SK-N-SH (cell line): ENCODE data around the gene MC4R. TPM values are rescaled to one million over a fixed set of nuclear protein-coding genes. Genes with fewer than 3 reads are reported as not detected.

Source experiments
- CTCF ChIA-PET: fragments of 300-600, 350-600 bp; formaldehyde crosslinking; extraction: SDS; loops from one replicate; lab custom pipeline; 2021; lab: Yijun Ruan, JAX
- POLR2A ChIA-PET: fragments of 350-600 bp; sonication (Branson Sonifier 250); formaldehyde crosslinking; extraction: SDS; loops from one replicate; lab custom pipeline; 2020; ENCODE audit warnings: antibody characterized with exemption, inconsistent platforms; lab: Yijun Ruan, JAX
- DNase-seq: peaks from one replicate; pipeline ENCODE4 v3.0.0; 2012
- H2AFZ ChIP-seq: fragments of 200-600 bp; sonication (generic); 2 replicates; pipeline ENCODE4 v1.8.1; 2016; ENCODE audit warnings: antibody characterized with exemption, mild to moderate bottlenecking, low read depth
- H3F3A ChIP-seq: fragments of 200-600 bp; sonication (generic); replicated peaks from 2 replicates; pipeline ENCODE3; 2016; ENCODE audit warnings: antibody characterized with exemption, mild to moderate bottlenecking; ENCODE audit not compliant: insufficient read depth
- H3K27ac ChIP-seq, 2 experiments: fragments of 200-500 bp in 1 of 2; fragments of 200-600 bp in 1 of 2; sonication (Bioruptor generic) in 1 of 2; sonication (generic), shearing (Covaris generic) in 1 of 2; 2 replicates each; pipeline versions ENCODE4 v1.5.1 to v1.6.1; 2014 to 2016; ENCODE audit warnings: low read depth in 2 of 2, inconsistent platforms in 1 of 2, low read length in 1 of 2, mild to moderate bottlenecking in 1 of 2, mixed read lengths in 1 of 2
- H3K27me3 ChIP-seq: fragments of 200-600 bp; sonication (generic), shearing (Covaris generic); 2 replicates; pipeline ENCODE4 v1.6.1; 2016; ENCODE audit warnings: mixed run types; ENCODE audit not compliant: insufficient read depth
- H3K36me3 ChIP-seq, 2 experiments: fragments of 200-500 bp in 1 of 2; fragments of 200-600 bp in 1 of 2; sonication (Bioruptor generic) in 1 of 2; sonication (generic) in 1 of 2; replicated peaks in 1 of 2; 2 replicates each; pipeline versions ENCODE3 to v1.5.1; 2014 to 2016; ENCODE audit warnings: low read length in 1 of 2, mild to moderate bottlenecking in 1 of 2; ENCODE audit not compliant: insufficient read depth in 2 of 2, control insufficient read depth in 1 of 2
- H3K4me1 ChIP-seq, 2 experiments: fragments of 200-500 bp in 1 of 2; fragments of 200-600 bp in 1 of 2; sonication (Bioruptor generic) in 1 of 2; sonication (generic), shearing (Covaris generic) in 1 of 2; 2 replicates each; pipeline versions ENCODE4 v1.5.1 to v1.6.1; 2014 to 2016; ENCODE audit warnings: low read depth in 1 of 2, low read length in 1 of 2, mixed run types in 1 of 2; ENCODE audit not compliant: insufficient read depth in 2 of 2, control insufficient read depth in 1 of 2
- H3K4me2 ChIP-seq: fragments of 200-600 bp; sonication (generic), shearing (Covaris generic); 2 replicates; pipeline ENCODE4 v1.6.1; 2017; ENCODE audit warnings: mixed run types
- H3K4me3 ChIP-seq, 2 experiments: fragments of 200-500 bp in 1 of 2; fragments of 200-600 bp in 1 of 2; sonication (Bioruptor generic) in 1 of 2; sonication (generic), shearing (Covaris generic) in 1 of 2; 2 replicates each; pipeline versions ENCODE4 v1.5.1 to v1.8.1; 2014 to 2016; ENCODE audit warnings: low read depth in 2 of 2, inconsistent platforms in 1 of 2, low read length in 1 of 2, mild to moderate bottlenecking in 1 of 2, mixed read lengths in 1 of 2, moderate library complexity in 1 of 2
- H3K79me2 ChIP-seq: fragments of 200-600 bp; sonication (generic); 2 replicates; pipeline ENCODE4 v1.8.1; 2017; ENCODE audit warnings: mild to moderate bottlenecking; ENCODE audit not compliant: insufficient read depth
- H3K9ac ChIP-seq: fragments of 200-600 bp; sonication (generic); 2 replicates; pipeline ENCODE4 v1.6.1; 2017; ENCODE audit warnings: mixed run types
- H3K9me2 ChIP-seq: fragments of 200-600 bp; sonication (generic); 2 replicates; pipeline ENCODE4 v1.6.1; 2017; ENCODE audit warnings: mixed run types
- H3K9me3 ChIP-seq: fragments of 200-600 bp; sonication (generic); 2 replicates; pipeline ENCODE4 v1.6.1; 2017; ENCODE audit warnings: mixed run types, mild to moderate bottlenecking, moderate library complexity
- H4K20me1 ChIP-seq: fragments of 200-600 bp; sonication (generic); 2 replicates; pipeline ENCODE4 v1.6.1; 2017; ENCODE audit warnings: mild to moderate bottlenecking, mixed run types; ENCODE audit not compliant: insufficient read depth
- CHD2 ChIP-seq: fragments of 150-350 bp; IDR thresholded peaks from 2 replicates; pipeline ENCODE4 v1.6.1; 2018; ENCODE audit warnings: low read length; ENCODE audit not compliant: partially characterized antibody
- CTCF ChIP-seq: fragments of 200-600 bp; sonication (generic); IDR thresholded peaks from 2 replicates; pipeline ENCODE4 v1.6.1; 2017; ENCODE audit warnings: antibody characterized with exemption, mild to moderate bottlenecking, moderate library complexity
- ELF1 ChIP-seq: IDR thresholded peaks from 2 replicates; pipeline ENCODE4 v1.4.0; 2012
- EZH2phosphoT487 ChIP-seq: fragments of 200-600 bp; sonication (generic); IDR thresholded peaks from 2 replicates; pipeline ENCODE4 v1.6.1; 2017; ENCODE audit warnings: low read depth, mixed run types, mild to moderate bottlenecking, antibody characterized with exemption, moderate library complexity, borderline replicate concordance
- FOSL2 ChIP-seq: IDR thresholded peaks from 2 replicates; pipeline ENCODE4 v1.4.0; 2012; ENCODE audit warnings: low read depth, mild to moderate bottlenecking, moderate library complexity, borderline replicate concordance
- FOXM1 ChIP-seq: IDR thresholded peaks from 2 replicates; pipeline ENCODE4 v1.4.0; 2012; ENCODE audit warnings: low read depth, mild to moderate bottlenecking
- GABPA ChIP-seq: IDR thresholded peaks from 2 replicates; pipeline ENCODE4 v1.4.0; 2012; ENCODE audit warnings: low read depth, mild to moderate bottlenecking
- GATA2 ChIP-seq: sonication (generic); formaldehyde crosslinking; IDR thresholded peaks from 2 replicates; pipeline ENCODE4 v1.5.0; 2020; ENCODE audit warnings: mild to moderate bottlenecking, missing genetic modification reagents
- JUND ChIP-seq: IDR thresholded peaks from 2 replicates; pipeline ENCODE4 v1.4.0; 2012
- MEF2A ChIP-seq: IDR thresholded peaks from 2 replicates; pipeline ENCODE4 v1.4.0; 2012; ENCODE audit warnings: low read depth, borderline replicate concordance
- MXI1 ChIP-seq: IDR thresholded peaks from 2 replicates; pipeline ENCODE4 v1.6.1; 2012; ENCODE audit warnings: mild to moderate bottlenecking, low read depth, low read length, improper control_type of control experiment
- NRF1 ChIP-seq: IDR thresholded peaks from 2 replicates; pipeline ENCODE4 v1.6.1; 2012; ENCODE audit warnings: low read depth, mild to moderate bottlenecking, low read length
- POLR2AphosphoS5 ChIP-seq: IDR thresholded peaks from 2 replicates; pipeline ENCODE4 v1.6.1; 2012; ENCODE audit warnings: low read depth, low read length
- RAD21 ChIP-seq: IDR thresholded peaks from 2 replicates; pipeline ENCODE4 v1.6.1; 2012; ENCODE audit warnings: mild to moderate bottlenecking, low read length
- RCOR1 ChIP-seq: fragments of 150-350 bp; IDR thresholded peaks from 2 replicates; pipeline ENCODE4 v1.6.1; 2017; ENCODE audit warnings: antibody characterized with exemption, low read length
- RXRA ChIP-seq: IDR thresholded peaks from 2 replicates; pipeline ENCODE4 v1.4.0; 2012; ENCODE audit warnings: low read depth, mild to moderate bottlenecking, borderline replicate concordance
- SMC3 ChIP-seq: IDR thresholded peaks from 2 replicates; pipeline ENCODE4 v1.6.1; 2012; ENCODE audit warnings: low read depth, low read length, improper control_type of control experiment
- YY1 ChIP-seq: IDR thresholded peaks from 2 replicates; pipeline ENCODE4 v1.4.0; 2012; ENCODE audit warnings: low read depth, mild to moderate bottlenecking
- polyA plus RNA-seq, 3 experiments: library from polyadenylated mRNA; depleted of rRNA; stranded (reverse); fragments of >200 nt; gene quantifications; 2 replicates each; pipeline ENCODE4 v1.2.3, GENCODE V29; 2012
- TF ChIP-seq, protein P1 (sequence below): fragments of 150-350 bp; IDR thresholded peaks from 2 replicates; pipeline ENCODE4 v1.6.1; 2017; ENCODE audit warnings: antibody characterized with exemption, low read length, low read depth, borderline replicate concordance
- TF ChIP-seq, protein P2 (sequence below): IDR thresholded peaks from 2 replicates; pipeline ENCODE4 v1.4.0; 2012; ENCODE audit warnings: low read depth, borderline replicate concordance

The MC4R gene
- polyA plus RNA-seq, 1 of the 3 experiments (the other 2 are of a cell fraction): 0.21 TPM

GRCh38 chr18:60329131-60329530 is 43.4 kb downstream of the MC4R start:
- H3K4me1 ChIP-seq: peaks cover 0 to 4% of the 10 kb centered on the region in 2 experiments; a peak in 2 of 4 replicates
- H3K9ac ChIP-seq: no peak overlapping the region
- H4K20me1 ChIP-seq: no peaks in the 10 kb centered on the region
- H3K79me2 ChIP-seq: no peaks in the 10 kb centered on the region
- CTCF ChIA-PET: interaction anchor here (1.1 kb wide), 1 partner anchor 16 kb away, joined by 3 read pairs; no protein-coding TSS in a partner anchor
- no peak overlapping the region for H3K4me2 ChIP-seq
- H3K9me3 ChIP-seq: no peaks in the 10 kb centered on the region
- no peak overlapping the region for H3K27ac ChIP-seq
- H3K4me3 ChIP-seq: no peak overlapping the region
- no peaks in the 10 kb centered on the region for H3F3A ChIP-seq
- H3K9me2 ChIP-seq: no peaks in the 10 kb centered on the region
- H2AFZ ChIP-seq: no peak overlapping the region
- POLR2A ChIA-PET: no interaction called here
- H3K36me3 ChIP-seq: no peaks in the 10 kb centered on the region
- TF ChIP-seq, protein P1, sequence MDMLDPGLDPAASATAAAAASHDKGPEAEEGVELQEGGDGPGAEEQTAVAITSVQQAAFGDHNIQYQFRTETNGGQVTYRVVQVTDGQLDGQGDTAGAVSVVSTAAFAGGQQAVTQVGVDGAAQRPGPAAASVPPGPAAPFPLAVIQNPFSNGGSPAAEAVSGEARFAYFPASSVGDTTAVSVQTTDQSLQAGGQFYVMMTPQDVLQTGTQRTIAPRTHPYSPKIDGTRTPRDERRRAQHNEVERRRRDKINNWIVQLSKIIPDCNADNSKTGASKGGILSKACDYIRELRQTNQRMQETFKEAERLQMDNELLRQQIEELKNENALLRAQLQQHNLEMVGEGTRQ: no peak
- no peak for TF ChIP-seq CHD2
- TF ChIP-seq RXRA: no peak
- no peak for TF ChIP-seq POLR2AphosphoS5
- TF ChIP-seq EZH2phosphoT487: no peak
- no peak for TF ChIP-seq FOXM1
- no peak for TF ChIP-seq GATA2 (CRISPR knock-in tag)
- TF ChIP-seq CTCF: no peak
- TF ChIP-seq SMC3: no peak
- no peak for TF ChIP-seq RCOR1
- no peak for TF ChIP-seq NRF1
- no peak for TF ChIP-seq GABPA
- TF ChIP-seq, protein P2, sequence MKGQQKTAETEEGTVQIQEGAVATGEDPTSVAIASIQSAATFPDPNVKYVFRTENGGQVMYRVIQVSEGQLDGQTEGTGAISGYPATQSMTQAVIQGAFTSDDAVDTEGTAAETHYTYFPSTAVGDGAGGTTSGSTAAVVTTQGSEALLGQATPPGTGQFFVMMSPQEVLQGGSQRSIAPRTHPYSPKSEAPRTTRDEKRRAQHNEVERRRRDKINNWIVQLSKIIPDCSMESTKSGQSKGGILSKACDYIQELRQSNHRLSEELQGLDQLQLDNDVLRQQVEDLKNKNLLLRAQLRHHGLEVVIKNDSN: no peak
- TF ChIP-seq MEF2A: no peak
- no peak for TF ChIP-seq RAD21
- no peak for TF ChIP-seq YY1
- no peak for TF ChIP-seq MXI1
- TF ChIP-seq JUND: no peak
- no peak for TF ChIP-seq ELF1
- no peak for TF ChIP-seq FOSL2
- H3K27me3 ChIP-seq: no peaks in the 10 kb centered on the region
- DNase-seq: no peak
